Retina (tissue), 1 donor: ENCODE measurements around the gene CALHM6.

Experiments
- DNase-seq: peaks from one replicate; pipeline ENCODE4 v3.0.0-alpha.2; 2016

Gene CALHM6

GRCh38 chr6:116461331-116461931 lies at the start of gene CALHM6:
CALHM6 (plus strand) TSS chr6:116461375; CDS start chr6:116461930, 555 bp downstream.
- DNase-seq = no peak

GRCh38 chr6:116412270-116412669 lies 48.9 kb upstream of the CALHM6 start:
- DNase-seq = no peak

- no peak for DNase-seq
These were observed 47.8 kb upstream of the CALHM6 start for GRCh38 chr6:116413357-116413756.

GRCh38 chr6:116417661-116418060 lies 43.5 kb upstream of the CALHM6 start:
- no peak for DNase-seq

GRCh38 chr6:116419069-116419786 lies 41.9 kb upstream of the CALHM6 start:
- DNase-seq = no peak

GRCh38 chr6:116420341-116420740 lies 40.8 kb upstream of the CALHM6 start:
- DNase-seq = no peak

- DNase-seq = no peak
These were observed 38.9 kb upstream of the CALHM6 start for GRCh38 chr6:116422238-116422637.

- no peak for DNase-seq
These were observed 37.2 kb upstream of the CALHM6 start for GRCh38 chr6:116424001-116424400.

- no peak for DNase-seq
These were observed 34.6 kb upstream of the CALHM6 start for GRCh38 chr6:116426551-116426950.

- DNase-seq = no peak
These were observed 32.1 kb upstream of the CALHM6 start for GRCh38 chr6:116429111-116429510.

GRCh38 chr6:116430860-116431259 lies 30.3 kb upstream of the CALHM6 start:
- DNase-seq = no peak

GRCh38 chr6:116431964-116432595 lies 29.1 kb upstream of the CALHM6 start:
- no peak for DNase-seq

- DNase-seq = no peak
These were observed 27.9 kb upstream of the CALHM6 start for GRCh38 chr6:116433206-116433712.

- no peak for DNase-seq
These were observed 27.0 kb upstream of the CALHM6 start for GRCh38 chr6:116434056-116434725.

- DNase-seq = no peak
These were observed 24.6 kb upstream of the CALHM6 start for GRCh38 chr6:116436586-116436985.

GRCh38 chr6:116437656-116438055 lies 23.5 kb upstream of the CALHM6 start:
- no peak for DNase-seq

GRCh38 chr6:116438590-116439448 lies 22.4 kb upstream of the CALHM6 start:
- DNase-seq = no peak

GRCh38 chr6:116439522-116440051 lies 21.6 kb upstream of the CALHM6 start:
- no peak for DNase-seq

- no peak for DNase-seq
These were observed 18.1 kb upstream of the CALHM6 start for GRCh38 chr6:116443105-116443504.

GRCh38 chr6:116444092-116444491 lies 17.1 kb upstream of the CALHM6 start:
- DNase-seq = no peak

GRCh38 chr6:116444575-116444974 lies 16.6 kb upstream of the CALHM6 start:
- no peak for DNase-seq

GRCh38 chr6:116445102-116445501 lies 16.1 kb upstream of the CALHM6 start:
- DNase-seq = no peak
